ENCODE results near the gene ZDHHC22.
"Not testable (repeated sequence)": the region's sequence is repeated elsewhere in the genome, so short reads cannot be mapped to it uniquely, and the experiment has no call there.

ZDHHC22 gene

DNA sequence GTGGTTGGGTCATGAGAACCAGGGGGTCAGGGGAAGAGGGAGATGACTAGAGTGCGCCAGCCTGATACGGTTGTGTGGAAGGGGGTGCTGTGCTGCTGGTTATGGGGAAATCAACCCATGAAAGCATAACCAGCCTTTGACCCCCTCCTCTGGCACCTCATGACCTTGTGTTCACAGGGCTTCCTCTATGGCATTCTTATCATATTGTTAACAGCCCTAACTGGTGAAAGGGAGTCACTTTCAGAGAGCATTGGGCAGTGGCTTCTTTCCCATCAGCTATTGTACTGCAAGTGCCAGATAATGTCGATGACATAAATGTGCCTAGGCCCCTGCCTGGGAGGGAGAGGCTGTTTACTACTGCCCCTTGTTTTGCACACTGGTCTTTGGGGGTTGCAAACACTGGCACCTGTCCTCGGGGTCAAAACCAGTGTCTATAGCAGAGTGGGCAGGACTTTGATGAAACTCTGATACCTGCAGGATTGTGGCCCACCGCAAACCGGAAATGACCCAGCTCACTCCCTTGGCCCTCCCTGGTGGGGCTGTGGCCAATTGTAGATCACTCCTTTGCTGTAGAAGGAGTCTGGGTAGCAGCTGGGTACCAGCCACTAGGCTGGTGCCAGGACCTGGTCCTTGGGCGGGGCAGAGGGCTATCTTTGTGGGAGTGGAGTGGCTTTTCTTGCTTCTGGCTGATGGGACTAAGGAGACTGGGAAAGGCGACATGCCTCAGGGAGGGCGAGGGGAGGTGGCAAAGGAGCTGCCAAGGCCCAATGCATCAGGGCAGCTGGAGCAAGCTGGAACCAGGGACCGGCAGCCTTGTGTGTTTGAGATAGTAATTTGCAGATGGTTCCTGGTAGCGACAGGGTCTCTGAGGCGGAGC lies 39.4 kb upstream of the ZDHHC22 start:
- H3K36me3 ChIP-seq (ENCODE audit: control insufficient read depth, insufficient read depth, low read length), result no peaks in the 10 kb centered on the region
- no peak overlapping the region for H3K27ac ChIP-seq (ENCODE audit: low read depth, low read length, severe bottlenecking)
- H3K9me3 ChIP-seq (ENCODE audit: control insufficient read depth, low read length), result no peaks in the 10 kb centered on the region
- peaks cover 3% of the 10 kb centered on the region for H3K4me1 ChIP-seq (ENCODE audit: control insufficient read depth, insufficient read depth, low read length, poor library complexity, severe bottlenecking)
- H3K4me3 ChIP-seq (ENCODE audit: extremely low read depth, insufficient read depth, low read length, poor library complexity, severe bottlenecking), result peak overlapping the region; percentile 51
- 52% methylated on average over 11 to 12 of the region's 12 CpGs for WGBS, 2 experiments (ENCODE audit: insufficient coverage in 2 of 2)

DNA sequence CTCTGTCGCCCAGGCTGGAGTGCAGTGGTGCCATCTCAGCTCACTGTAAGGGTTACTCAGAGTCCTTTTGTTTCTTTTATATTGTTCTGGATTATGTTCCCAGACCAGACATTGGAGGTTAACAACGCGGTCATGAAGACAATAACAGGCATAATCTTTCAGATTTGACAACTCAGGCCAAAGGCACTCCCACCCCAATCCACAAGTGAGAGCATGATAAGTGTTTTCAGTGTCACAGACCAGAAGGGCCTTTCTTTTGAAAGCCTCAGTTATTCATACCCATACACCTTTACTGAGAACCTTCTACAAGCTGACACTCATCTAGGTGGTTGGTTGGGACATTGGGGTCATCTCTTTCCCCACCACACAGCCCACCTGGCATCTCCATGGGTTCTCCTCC lies 37.1 kb upstream of the ZDHHC22 start:
- WGBS, 2 experiments (ENCODE audit: insufficient coverage in 2 of 2), result no CpG with 5 or more reads among the region's 3 CpGs
- H3K4me1 ChIP-seq (ENCODE audit: control insufficient read depth, insufficient read depth, low read length, poor library complexity, severe bottlenecking), result peaks cover 3% of the 10 kb centered on the region

DNA sequence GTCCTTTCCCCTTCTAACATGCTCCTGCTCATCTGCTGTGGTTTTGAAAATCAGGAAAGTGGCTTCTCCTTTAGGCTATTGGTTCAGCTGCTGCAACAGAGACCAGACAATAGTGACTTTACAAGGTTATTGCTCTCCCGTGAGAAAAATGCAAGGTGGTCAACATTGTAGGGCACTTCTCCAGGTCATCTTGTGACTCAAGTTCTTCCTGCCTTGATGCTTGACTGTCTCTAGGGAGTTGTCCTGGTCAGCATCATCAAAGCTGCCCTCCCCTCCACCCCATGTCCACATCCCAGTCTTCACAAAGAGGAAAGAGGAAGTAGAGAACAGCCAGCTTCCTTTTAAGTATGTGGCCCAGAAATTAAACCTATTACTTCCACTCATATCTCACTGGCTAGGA lies 36.1 kb upstream of the ZDHHC22 start:
- peaks cover 3% of the 10 kb centered on the region for H3K4me1 ChIP-seq (ENCODE audit: control insufficient read depth, insufficient read depth, low read length, poor library complexity, severe bottlenecking)
- no peak overlapping the region for H3K27ac ChIP-seq (ENCODE audit: low read depth, low read length, severe bottlenecking)
- H3K9me3 ChIP-seq (ENCODE audit: control insufficient read depth, low read length), result no peaks in the 10 kb centered on the region
- H3K4me3 ChIP-seq (ENCODE audit: extremely low read depth, insufficient read depth, low read length, poor library complexity, severe bottlenecking), result no peak overlapping the region
- 67 to 80% methylated on average over 1 of the region's 1 CpG for WGBS, 2 experiments (ENCODE audit: insufficient coverage in 2 of 2)
- no peaks in the 10 kb centered on the region for H3K36me3 ChIP-seq (ENCODE audit: control insufficient read depth, insufficient read depth, low read length)

More for the DNA sequence above, 37.1 kb upstream of the ZDHHC22 start:
- H3K4me3 ChIP-seq (ENCODE audit: extremely low read depth, insufficient read depth, low read length, poor library complexity, severe bottlenecking), result no peak overlapping the region
- no peak overlapping the region for H3K27ac ChIP-seq (ENCODE audit: low read depth, low read length, severe bottlenecking)
- no peaks in the 10 kb centered on the region for H3K36me3 ChIP-seq (ENCODE audit: control insufficient read depth, insufficient read depth, low read length)
- no peaks in the 10 kb centered on the region for H3K9me3 ChIP-seq (ENCODE audit: control insufficient read depth, low read length)

DNA sequence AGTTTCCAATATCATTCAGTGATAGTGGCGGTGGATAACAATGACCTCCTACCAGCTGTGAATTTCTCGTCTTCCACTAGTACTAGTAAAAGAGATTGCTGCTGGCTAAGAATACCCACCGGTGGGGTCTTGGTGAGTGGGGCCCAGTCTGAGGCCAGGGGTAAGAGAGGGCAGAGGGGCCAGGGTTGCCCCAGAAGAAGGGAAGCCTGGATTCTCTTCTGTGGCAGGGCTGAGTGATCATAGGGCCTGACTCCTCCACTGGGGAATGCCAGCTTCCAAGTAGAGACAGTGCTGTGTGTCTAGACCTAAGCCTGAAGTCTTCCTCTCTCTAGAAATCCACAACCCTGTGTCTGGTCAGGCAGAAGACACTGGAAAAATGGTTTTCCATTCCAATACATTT lies 34.3 kb upstream of the ZDHHC22 start:
- 89 to 100% methylated on average over 1 to 2 of the region's 3 CpGs for WGBS, 2 experiments (ENCODE audit: insufficient coverage in 2 of 2)
- no peak overlapping the region for H3K27ac ChIP-seq (ENCODE audit: low read depth, low read length, severe bottlenecking)
- H3K36me3 ChIP-seq (ENCODE audit: control insufficient read depth, insufficient read depth, low read length), result no peaks in the 10 kb centered on the region
- H3K4me1 ChIP-seq (ENCODE audit: control insufficient read depth, insufficient read depth, low read length, poor library complexity, severe bottlenecking), result no peaks in the 10 kb centered on the region
- no peak overlapping the region for H3K4me3 ChIP-seq (ENCODE audit: extremely low read depth, insufficient read depth, low read length, poor library complexity, severe bottlenecking)
- no peaks in the 10 kb centered on the region for H3K9me3 ChIP-seq (ENCODE audit: control insufficient read depth, low read length)

DNA sequence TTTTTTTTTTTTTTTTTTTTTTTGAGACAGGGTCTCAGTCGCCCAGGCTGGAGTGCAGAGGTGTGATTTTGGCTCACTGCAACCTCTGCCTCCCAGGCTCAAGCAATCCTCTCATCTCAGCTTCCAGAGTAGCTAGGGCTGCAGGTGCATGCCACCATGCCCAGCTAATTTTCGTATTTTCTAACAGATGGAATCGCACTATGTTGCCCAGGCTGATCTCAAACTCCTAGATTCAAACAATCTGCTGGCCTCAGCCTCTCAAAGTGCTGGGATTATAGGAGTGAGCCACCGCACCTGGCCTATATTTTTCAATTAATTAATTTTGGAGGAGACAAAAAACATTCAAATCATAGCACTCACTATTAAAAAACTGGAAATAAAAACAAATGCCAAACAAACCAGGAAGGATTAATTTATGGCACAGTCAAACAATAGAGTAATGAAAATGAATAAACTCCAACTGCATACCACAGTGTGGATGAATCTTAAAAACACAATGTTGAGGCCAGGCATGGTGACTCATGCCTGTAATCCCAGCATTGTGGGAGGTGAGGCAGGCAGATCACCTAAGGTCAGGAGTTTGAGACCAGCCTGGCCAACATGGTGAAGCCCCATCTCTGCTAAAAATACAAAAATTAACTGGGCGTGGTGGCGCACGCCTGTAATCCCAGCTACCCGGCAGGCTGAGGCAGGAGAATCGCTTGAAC lies 32.5 kb upstream of the ZDHHC22 start:
- WGBS, 2 experiments (ENCODE audit: insufficient coverage in 2 of 2), result 89 to 92% methylated on average over 7 to 8 of the region's 9 CpGs
- not testable (repeated sequence) for H3K9me3 ChIP-seq (ENCODE audit: control insufficient read depth, low read length); H3K36me3 ChIP-seq (ENCODE audit: control insufficient read depth, insufficient read depth, low read length)

DNA sequence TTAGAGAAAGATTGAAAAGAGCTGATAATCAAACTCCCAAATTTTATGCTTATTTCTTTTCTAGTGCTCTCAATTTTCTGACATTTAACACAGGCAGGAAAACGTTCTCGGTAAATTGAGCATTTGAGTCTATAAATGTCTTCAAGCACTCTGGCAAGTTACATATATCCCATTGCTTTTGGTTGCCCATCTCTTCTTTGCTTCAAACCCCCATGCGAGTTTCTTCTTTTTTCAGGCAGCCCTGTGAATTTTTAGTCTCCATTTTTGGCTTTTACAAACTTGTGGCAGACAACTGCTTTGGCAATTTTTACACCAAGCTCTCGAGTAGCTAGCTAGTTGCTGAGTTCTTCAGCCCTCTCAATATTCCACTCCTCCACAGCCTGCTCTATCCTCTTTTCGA lies 31.3 kb upstream of the ZDHHC22 start:
- 85 to 93% methylated on average over 5 of the region's 5 CpGs for WGBS, 2 experiments (ENCODE audit: insufficient coverage in 2 of 2)

More for the DNA sequence above, 32.5 kb upstream of the ZDHHC22 start:
- not testable (repeated sequence) for H3K4me1 ChIP-seq (ENCODE audit: control insufficient read depth, insufficient read depth, low read length, poor library complexity, severe bottlenecking); H3K4me3 ChIP-seq (ENCODE audit: extremely low read depth, insufficient read depth, low read length, poor library complexity, severe bottlenecking); H3K27ac ChIP-seq (ENCODE audit: low read depth, low read length, severe bottlenecking)

DNA sequence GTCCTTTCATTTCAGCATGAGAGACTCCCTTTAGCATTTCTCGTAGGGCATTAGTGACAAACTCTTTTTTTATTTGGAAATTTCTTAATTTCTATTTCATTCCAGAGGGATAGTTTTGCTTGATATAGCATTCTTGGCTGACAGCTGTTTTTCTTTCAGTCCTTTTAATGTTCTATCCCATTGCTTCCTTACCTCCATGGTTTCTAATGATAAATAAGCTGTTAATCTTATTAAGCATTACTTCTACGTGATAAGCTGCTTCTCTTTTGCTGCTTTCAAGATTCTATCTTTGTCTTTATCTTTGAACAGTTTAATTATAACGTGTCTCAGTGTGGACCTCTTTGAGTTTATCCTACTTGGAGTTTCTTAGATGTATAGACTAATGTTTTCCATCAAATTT lies 28.5 kb upstream of the ZDHHC22 start:
- Histone ChIP-seq H3K4me3 (ENCODE audit: extremely low read depth, insufficient read depth, low read length, poor library complexity, severe bottlenecking) (no peak overlapping the region), H3K4me1 (ENCODE audit: control insufficient read depth, insufficient read depth, low read length, poor library complexity, severe bottlenecking) (no peaks in the 10 kb centered on the region), H3K36me3 (ENCODE audit: control insufficient read depth, insufficient read depth, low read length) (no peaks in the 10 kb centered on the region), H3K27ac (ENCODE audit: low read depth, low read length, severe bottlenecking) (no peak overlapping the region), H3K9me3 (ENCODE audit: control insufficient read depth, low read length) (peaks cover 4% of the 10 kb centered on the region)
- no CpG with 5 or more reads among the region's 3 CpGs for WGBS, 2 experiments (ENCODE audit: insufficient coverage in 2 of 2)

More for the DNA sequence above, 31.3 kb upstream of the ZDHHC22 start:
- Histone ChIP-seq H3K9me3 (ENCODE audit: control insufficient read depth, low read length) (peaks cover 4% of the 10 kb centered on the region), H3K27ac (ENCODE audit: low read depth, low read length, severe bottlenecking) (no peak overlapping the region), H3K4me1 (ENCODE audit: control insufficient read depth, insufficient read depth, low read length, poor library complexity, severe bottlenecking) (no peaks in the 10 kb centered on the region), H3K4me3 (ENCODE audit: extremely low read depth, insufficient read depth, low read length, poor library complexity, severe bottlenecking) (no peak overlapping the region), H3K36me3 (ENCODE audit: control insufficient read depth, insufficient read depth, low read length) (no peaks in the 10 kb centered on the region)

DNA sequence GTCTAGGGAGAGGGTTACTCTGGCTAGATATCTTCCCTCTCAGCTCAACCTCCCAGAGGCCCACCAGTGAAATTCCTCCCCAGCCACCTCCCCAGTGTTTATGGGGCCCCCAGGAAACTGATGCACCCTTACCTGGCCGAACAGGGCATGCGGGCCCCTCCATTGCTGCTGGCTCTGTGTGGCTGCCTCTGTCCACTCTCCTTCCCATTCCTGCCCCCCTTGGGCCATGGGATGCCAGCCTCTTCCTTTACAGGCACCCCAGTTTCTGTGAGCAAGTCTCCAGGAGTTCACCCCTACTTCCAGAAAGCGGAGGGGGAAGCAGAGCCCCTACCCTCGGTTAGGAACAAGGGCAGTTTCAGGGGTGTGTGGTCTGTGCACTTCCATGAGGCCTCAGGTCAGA lies 19.4 kb upstream of the ZDHHC22 start:
- no peak overlapping the region for H3K4me3 ChIP-seq (ENCODE audit: extremely low read depth, insufficient read depth, low read length, poor library complexity, severe bottlenecking)
- no peaks in the 10 kb centered on the region for H3K9me3 ChIP-seq (ENCODE audit: control insufficient read depth, low read length)
- H3K27ac ChIP-seq (ENCODE audit: low read depth, low read length, severe bottlenecking), result no peak overlapping the region
- WGBS, 2 experiments (ENCODE audit: insufficient coverage in 2 of 2), result 97 to 98% methylated on average over 4 of the region's 4 CpGs
- no peaks in the 10 kb centered on the region for H3K36me3 ChIP-seq (ENCODE audit: control insufficient read depth, insufficient read depth, low read length)
- H3K4me1 ChIP-seq (ENCODE audit: control insufficient read depth, insufficient read depth, low read length, poor library complexity, severe bottlenecking), result peaks cover 5% of the 10 kb centered on the region

DNA sequence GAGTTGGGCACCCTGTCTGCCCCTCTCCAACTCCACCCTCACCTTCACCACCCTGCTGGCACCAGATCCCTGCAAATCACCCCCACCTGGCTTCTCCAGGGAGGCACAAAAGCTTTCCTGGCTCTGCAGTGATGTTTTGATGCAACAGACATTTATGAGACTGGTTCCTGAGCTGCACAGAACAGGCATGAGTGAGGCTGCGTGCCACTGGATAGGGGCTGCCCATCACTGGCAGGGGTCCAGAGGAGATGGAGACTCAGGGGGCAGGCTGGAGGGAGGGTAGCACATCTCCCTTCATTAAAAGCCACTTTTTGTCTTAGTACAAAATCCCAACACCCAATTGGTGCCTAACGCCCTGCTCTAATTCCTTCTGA lies 17.3 kb upstream of the ZDHHC22 start:
- peaks cover 5% of the 10 kb centered on the region for H3K4me1 ChIP-seq (ENCODE audit: control insufficient read depth, insufficient read depth, low read length, poor library complexity, severe bottlenecking)
- no peaks in the 10 kb centered on the region for H3K36me3 ChIP-seq (ENCODE audit: control insufficient read depth, insufficient read depth, low read length)
- no peak overlapping the region for H3K4me3 ChIP-seq (ENCODE audit: extremely low read depth, insufficient read depth, low read length, poor library complexity, severe bottlenecking)
- no peaks in the 10 kb centered on the region for H3K9me3 ChIP-seq (ENCODE audit: control insufficient read depth, low read length)
- no peak overlapping the region for H3K27ac ChIP-seq (ENCODE audit: low read depth, low read length, severe bottlenecking)
- WGBS, 2 experiments (ENCODE audit: insufficient coverage in 2 of 2), result 73 to 90% methylated on average over 1 to 2 of the region's 2 CpGs

DNA sequence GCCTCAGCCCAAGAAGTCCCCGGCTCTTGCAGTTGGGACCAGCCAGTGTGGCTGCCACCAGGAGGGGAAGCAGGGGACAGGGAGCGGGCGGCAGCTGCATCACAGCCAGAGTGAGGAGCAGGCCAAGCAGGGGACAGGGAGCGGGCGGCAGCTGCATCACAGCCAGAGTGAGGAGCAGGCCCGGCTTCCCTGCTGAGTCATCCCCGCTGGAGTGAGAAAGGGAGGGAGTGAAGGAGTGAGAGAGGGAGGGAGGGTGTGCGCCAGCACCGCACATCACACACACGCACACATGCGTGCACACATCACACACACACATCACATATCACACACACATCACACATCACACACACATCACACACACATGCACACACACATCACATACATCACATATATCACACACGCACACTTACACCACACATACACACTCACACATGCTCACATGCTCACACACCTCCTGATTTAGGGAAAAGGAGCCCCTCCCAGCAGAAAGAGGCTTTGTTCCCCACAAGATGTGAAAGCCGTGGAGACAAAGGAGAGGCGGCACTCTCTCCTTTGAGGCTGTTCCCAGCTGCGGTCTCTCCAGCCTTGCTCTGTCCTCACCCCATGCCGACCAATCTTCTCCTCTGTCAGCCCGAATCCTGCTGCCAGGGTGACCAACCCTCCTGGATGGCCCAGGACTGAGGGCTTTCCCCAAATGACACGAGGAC lies 16.7 kb upstream of the ZDHHC22 start:
- no peak overlapping the region for H3K27ac ChIP-seq (ENCODE audit: low read depth, low read length, severe bottlenecking)
- H3K9me3 ChIP-seq (ENCODE audit: control insufficient read depth, low read length), result no peaks in the 10 kb centered on the region
- WGBS, 2 experiments (ENCODE audit: insufficient coverage in 2 of 2), result 17 to 30% methylated on average over 10 to 14 of the region's 18 CpGs
- H3K4me3 ChIP-seq (ENCODE audit: extremely low read depth, insufficient read depth, low read length, poor library complexity, severe bottlenecking), result no peak overlapping the region
- H3K36me3 ChIP-seq (ENCODE audit: control insufficient read depth, insufficient read depth, low read length), result no peaks in the 10 kb centered on the region
- peaks cover 5% of the 10 kb centered on the region for H3K4me1 ChIP-seq (ENCODE audit: control insufficient read depth, insufficient read depth, low read length, poor library complexity, severe bottlenecking)
